Measurements from ENCODE around the gene ATOH7. TPM values are rescaled to one million over a fixed set of nuclear protein-coding genes. Genes with fewer than 3 reads are reported as not detected.
"Not testable (repeated sequence)": the region's sequence is repeated elsewhere in the genome, so short reads cannot be mapped to it uniquely, and the experiment has no call there.

ATOH7 gene
- total RNA-seq, 1 experiment from 2014 or later, result not detected

- no peaks in the 10 kb centered on the region for H3K36me3 ChIP-seq
- no peak for DNase-seq
Measured at GRCh38 chr10:68221196-68221595, 10.7 kb downstream of the ATOH7 start.

GRCh38 chr10:68218786-68219185 is 13.1 kb downstream of the ATOH7 start:
- no peak for DNase-seq
- no peak overlapping the region for H3K4me3 ChIP-seq
- no peaks in the 10 kb centered on the region for H3K9me3 ChIP-seq (replicated peaks)
- H3K4me1 ChIP-seq, result 0 out of 2 replicates have a peak, but pooled peaks cover 4% of the 10 kb centered on the region
- no peak overlapping the region for H3K27ac ChIP-seq
- H3K27me3 ChIP-seq, result no peaks in the 10 kb centered on the region
- H3K36me3 ChIP-seq, result no peaks in the 10 kb centered on the region

More at GRCh38 chr10:68221196-68221595, 10.7 kb downstream of the ATOH7 start:
- H3K4me3 ChIP-seq, result no peak overlapping the region
- no peak overlapping the region for H3K27ac ChIP-seq
- H3K4me1 ChIP-seq, result no peaks in the 10 kb centered on the region
- no peaks in the 10 kb centered on the region for H3K9me3 ChIP-seq (replicated peaks)
- H3K27me3 ChIP-seq, result no peaks in the 10 kb centered on the region

GRCh38 chr10:68212721-68213352 is 19.1 kb downstream of the ATOH7 start:
- 0 out of 2 replicates have a peak, but pooled peaks cover 4% of the 10 kb centered on the region for H3K4me1 ChIP-seq
- no peaks in the 10 kb centered on the region for H3K36me3 ChIP-seq
- no peak overlapping the region for H3K27ac ChIP-seq
- H3K27me3 ChIP-seq, result no peaks in the 10 kb centered on the region
- H3K9me3 ChIP-seq (replicated peaks), result no peaks in the 10 kb centered on the region
- no peak overlapping the region for H3K4me3 ChIP-seq
- DNase-seq, result peak in 1 of 2 experiments; percentile 49

- Histone ChIP-seq H3K27ac (no peak overlapping the region), H3K4me1 (0 out of 2 replicates have a peak, but pooled peaks cover 4% of the 10 kb centered on the region), H3K36me3 (no peaks in the 10 kb centered on the region), H3K4me3 (no peak overlapping the region), H3K27me3 (no peaks in the 10 kb centered on the region), H3K9me3 (replicated peaks) (no peaks in the 10 kb centered on the region)
- no peak for DNase-seq
Measured at GRCh38 chr10:68211669-68212068, 20.2 kb downstream of the ATOH7 start.

GRCh38 chr10:68208424-68209042 is 23.4 kb downstream of the ATOH7 start:
- Histone ChIP-seq H3K4me3 (no peak overlapping the region), H3K27me3 (no peaks in the 10 kb centered on the region), H3K4me1 (no peaks in the 10 kb centered on the region), H3K36me3 (no peaks in the 10 kb centered on the region), H3K9me3 (replicated peaks) (no peaks in the 10 kb centered on the region), H3K27ac (no peak overlapping the region)
- peak; percentile 63 to 82 for DNase-seq

GRCh38 chr10:68202960-68203353 is 29.0 kb downstream of the ATOH7 start:
- H3K27me3 ChIP-seq, result no peaks in the 10 kb centered on the region
- no peaks in the 10 kb centered on the region for H3K36me3 ChIP-seq
- H3K4me3 ChIP-seq, result no peak overlapping the region
- no peaks in the 10 kb centered on the region for H3K4me1 ChIP-seq
- no peaks in the 10 kb centered on the region for H3K9me3 ChIP-seq (replicated peaks)
- H3K27ac ChIP-seq, result no peak overlapping the region
- no peak for DNase-seq

- Histone ChIP-seq H3K27me3 (no peaks in the 10 kb centered on the region), H3K4me3 (no peak overlapping the region), H3K27ac (no peak overlapping the region), H3K9me3 (replicated peaks) (0 out of 2 replicates have a peak, but pooled peaks cover 2% of the 10 kb centered on the region), H3K36me3 (no peaks in the 10 kb centered on the region), H3K4me1 (no peaks in the 10 kb centered on the region)
- no peak for DNase-seq
Measured at GRCh38 chr10:68196701-68197100, 35.2 kb downstream of the ATOH7 start.

GRCh38 chr10:68195776-68196175 is 36.1 kb downstream of the ATOH7 start:
- H3K9me3 ChIP-seq (replicated peaks); H3K27ac ChIP-seq; DNase-seq; H3K4me1 ChIP-seq; H3K27me3 ChIP-seq; H3K36me3 ChIP-seq; H3K4me3 ChIP-seq: not testable (repeated sequence)

- H3K4me1 ChIP-seq, result no peaks in the 10 kb centered on the region
- H3K36me3 ChIP-seq, result no peaks in the 10 kb centered on the region
- no peaks in the 10 kb centered on the region for H3K27me3 ChIP-seq
- DNase-seq, result no peak
- H3K9me3 ChIP-seq (replicated peaks), result 0 out of 2 replicates have a peak, but pooled peaks cover 2% of the 10 kb centered on the region
- H3K27ac ChIP-seq, result no peak overlapping the region
- no peak overlapping the region for H3K4me3 ChIP-seq
Measured at GRCh38 chr10:68194290-68194689, 37.6 kb downstream of the ATOH7 start.

GRCh38 chr10:68192113-68192512 is 39.8 kb downstream of the ATOH7 start:
- Histone ChIP-seq H3K4me1 (no peaks in the 10 kb centered on the region), H3K9me3 (replicated peaks) (0 out of 2 replicates have a peak, but pooled peaks cover 2% of the 10 kb centered on the region), H3K27ac (no peak overlapping the region), H3K36me3 (no peaks in the 10 kb centered on the region), H3K27me3 (no peaks in the 10 kb centered on the region), H3K4me3 (no peak overlapping the region)
- no peak for DNase-seq

GRCh38 chr10:68188835-68189234 is 43.1 kb downstream of the ATOH7 start:
- Histone ChIP-seq H3K4me1 (no peaks in the 10 kb centered on the region), H3K27me3 (no peaks in the 10 kb centered on the region), H3K27ac (no peak overlapping the region), H3K36me3 (no peaks in the 10 kb centered on the region), H3K9me3 (replicated peaks) (0 out of 2 replicates have a peak, but pooled peaks cover 2% of the 10 kb centered on the region), H3K4me3 (no peak overlapping the region)
- DNase-seq, result no peak

GRCh38 chr10:68185085-68185484 is 46.8 kb downstream of the ATOH7 start:
- H3K4me3 ChIP-seq, result no peak overlapping the region
- H3K27ac ChIP-seq, result no peak overlapping the region
- H3K27me3 ChIP-seq, result no peaks in the 10 kb centered on the region

GRCh38 chr10:68184546-68184945 is 47.4 kb downstream of the ATOH7 start:
- H3K27ac ChIP-seq, result no peak overlapping the region

More at GRCh38 chr10:68185085-68185484, 46.8 kb downstream of the ATOH7 start:
- Histone ChIP-seq H3K4me1 (no peaks in the 10 kb centered on the region), H3K9me3 (replicated peaks) (no peaks in the 10 kb centered on the region), H3K36me3 (no peaks in the 10 kb centered on the region)
- no peak for DNase-seq

More at GRCh38 chr10:68184546-68184945, 47.4 kb downstream of the ATOH7 start:
- peak; percentile 45 to 55 for DNase-seq
- H3K4me1 ChIP-seq, result no peaks in the 10 kb centered on the region
- no peaks in the 10 kb centered on the region for H3K9me3 ChIP-seq (replicated peaks)
- H3K4me3 ChIP-seq, result no peak overlapping the region
- no peaks in the 10 kb centered on the region for H3K36me3 ChIP-seq
- H3K27me3 ChIP-seq, result no peaks in the 10 kb centered on the region
